ENCODE results near the gene ST8SIA1. TPM values are rescaled to one million over a fixed set of nuclear protein-coding genes. Genes with fewer than 3 reads are reported as not detected.

ST8SIA1 gene
- polyA plus RNA-seq, 1 donor from 2014 or later = 22.5 TPM

DNA sequence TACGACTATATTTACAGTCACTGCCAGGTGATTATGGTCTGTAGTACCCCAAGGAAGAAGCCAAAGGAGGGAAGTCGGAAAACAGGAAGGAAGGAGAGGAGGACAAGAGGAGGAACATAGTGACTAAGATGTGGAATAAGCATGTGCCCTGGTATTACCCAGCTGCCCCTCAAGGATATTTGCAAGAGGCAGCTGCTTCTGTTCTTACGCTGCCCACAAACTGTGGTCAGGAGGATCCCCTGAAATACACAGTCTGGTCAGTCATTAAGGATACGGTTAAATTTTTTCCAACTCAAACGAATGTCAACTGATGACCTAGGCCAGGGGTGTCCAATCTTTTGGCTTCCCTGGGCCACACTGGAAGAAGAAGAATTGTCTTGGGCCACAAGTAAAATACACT lies 162.0 kb downstream of the ST8SIA1 start:
- no peaks in the 10 kb centered on the region for H3K36me3 ChIP-seq (ENCODE audit: insufficient read depth, low read length)
- H3K9me2 ChIP-seq (ENCODE audit: insufficient read depth, low read length) = no peaks in the 10 kb centered on the region
- H3K79me2 ChIP-seq (replicated peaks; ENCODE audit: insufficient read depth, low read length) = no peaks in the 10 kb centered on the region
- no peak overlapping the region for H2AFZ ChIP-seq (ENCODE audit: low read depth, low read length)
- no peaks in the 10 kb centered on the region for H4K20me1 ChIP-seq (ENCODE audit: insufficient read depth)
- H3F3A ChIP-seq (ENCODE audit: insufficient read depth, low read length, poor library complexity, severe bottlenecking) = no peaks in the 10 kb centered on the region
- no peak overlapping the region for H3K9ac ChIP-seq (ENCODE audit: low read length)
- H3K27me3 ChIP-seq (ENCODE audit: insufficient read depth, low read depth, low read length) = no peaks in the 10 kb centered on the region
- H3K9me3 ChIP-seq (ENCODE audit: low read length) = no peaks in the 10 kb centered on the region
- TF ChIP-seq RAD21 (conservative IDR thresholded peaks at IDR 0.05) (no peak), TAF1 (IDR thresholded peaks at IDR 0.05; ENCODE audit: low read depth) (no peak), POLR2AphosphoS5 (IDR thresholded peaks at IDR 0.05) (no peak), SMC3 (conservative IDR thresholded peaks at IDR 0.05; ENCODE audit: poor library complexity) (no peak), EZH2 (IDR thresholded peaks at IDR 0.05; ENCODE audit: borderline replicate concordance, insufficient read depth, low read length, poor library complexity, severe bottlenecking) (no peak), REST (IDR thresholded peaks at IDR 0.05; ENCODE audit: borderline replicate concordance) (no peak), MXI1 (conservative IDR thresholded peaks at IDR 0.05; ENCODE audit: poor library complexity, severe bottlenecking) (no peak), EP300 (conservative IDR thresholded peaks at IDR 0.05; ENCODE audit: poor library complexity, severe bottlenecking) (no peak)
- TF ChIP-seq, protein P1, sequence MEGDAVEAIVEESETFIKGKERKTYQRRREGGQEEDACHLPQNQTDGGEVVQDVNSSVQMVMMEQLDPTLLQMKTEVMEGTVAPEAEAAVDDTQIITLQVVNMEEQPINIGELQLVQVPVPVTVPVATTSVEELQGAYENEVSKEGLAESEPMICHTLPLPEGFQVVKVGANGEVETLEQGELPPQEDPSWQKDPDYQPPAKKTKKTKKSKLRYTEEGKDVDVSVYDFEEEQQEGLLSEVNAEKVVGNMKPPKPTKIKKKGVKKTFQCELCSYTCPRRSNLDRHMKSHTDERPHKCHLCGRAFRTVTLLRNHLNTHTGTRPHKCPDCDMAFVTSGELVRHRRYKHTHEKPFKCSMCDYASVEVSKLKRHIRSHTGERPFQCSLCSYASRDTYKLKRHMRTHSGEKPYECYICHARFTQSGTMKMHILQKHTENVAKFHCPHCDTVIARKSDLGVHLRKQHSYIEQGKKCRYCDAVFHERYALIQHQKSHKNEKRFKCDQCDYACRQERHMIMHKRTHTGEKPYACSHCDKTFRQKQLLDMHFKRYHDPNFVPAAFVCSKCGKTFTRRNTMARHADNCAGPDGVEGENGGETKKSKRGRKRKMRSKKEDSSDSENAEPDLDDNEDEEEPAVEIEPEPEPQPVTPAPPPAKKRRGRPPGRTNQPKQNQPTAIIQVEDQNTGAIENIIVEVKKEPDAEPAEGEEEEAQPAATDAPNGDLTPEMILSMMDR (IDR thresholded peaks at IDR 0.05; ENCODE audit: poor library complexity, severe bottlenecking) = no peak
- no peak overlapping the region for H3K4me3 ChIP-seq (ENCODE audit: low read length)
- H3K4me2 ChIP-seq (ENCODE audit: low read length) = no peak overlapping the region
- no peak overlapping the region for H3K27ac ChIP-seq (ENCODE audit: low read length)

DNA sequence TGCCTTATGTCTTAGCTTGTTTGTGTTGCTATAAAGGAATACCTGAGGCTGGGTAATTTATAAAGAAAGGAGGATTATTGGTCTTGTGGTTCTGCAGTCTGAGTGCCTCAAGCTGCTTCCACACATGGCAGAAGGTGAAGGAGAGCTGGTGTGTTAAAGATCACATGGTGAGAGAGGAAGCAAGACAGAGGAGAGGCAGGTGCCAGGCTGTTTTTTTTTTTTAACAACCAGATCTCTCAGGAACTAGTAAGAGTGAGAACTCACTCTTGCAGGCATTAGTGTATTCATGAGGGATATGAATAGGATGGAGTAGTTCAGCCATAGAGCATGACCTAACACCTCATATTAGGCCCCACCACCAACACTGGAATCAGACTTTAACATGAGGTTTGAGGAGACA lies 165.1 kb downstream of the ST8SIA1 start:
- TF ChIP-seq EP300 (conservative IDR thresholded peaks at IDR 0.05; ENCODE audit: poor library complexity, severe bottlenecking) (no peak), REST (IDR thresholded peaks at IDR 0.05; ENCODE audit: borderline replicate concordance) (no peak), TAF1 (IDR thresholded peaks at IDR 0.05; ENCODE audit: low read depth) (no peak), RAD21 (conservative IDR thresholded peaks at IDR 0.05) (no peak), SMC3 (conservative IDR thresholded peaks at IDR 0.05; ENCODE audit: poor library complexity) (no peak), POLR2AphosphoS5 (IDR thresholded peaks at IDR 0.05) (no peak), MXI1 (conservative IDR thresholded peaks at IDR 0.05; ENCODE audit: poor library complexity, severe bottlenecking) (no peak), EZH2 (IDR thresholded peaks at IDR 0.05; ENCODE audit: borderline replicate concordance, insufficient read depth, low read length, poor library complexity, severe bottlenecking) (no peak)
- TF ChIP-seq, protein P1 (IDR thresholded peaks at IDR 0.05; ENCODE audit: poor library complexity, severe bottlenecking) = no peak
- H3K4me2 ChIP-seq (ENCODE audit: low read length) = no peak overlapping the region
- H2AFZ ChIP-seq (ENCODE audit: low read depth, low read length) = no peak overlapping the region
- H3K4me3 ChIP-seq (ENCODE audit: low read length) = no peak overlapping the region
- H3K9me2 ChIP-seq (ENCODE audit: insufficient read depth, low read length) = no peaks in the 10 kb centered on the region
- no peaks in the 10 kb centered on the region for H3K27me3 ChIP-seq (ENCODE audit: insufficient read depth, low read depth, low read length)
- H3K9ac ChIP-seq (ENCODE audit: low read length) = no peak overlapping the region
- no peak overlapping the region for H3K27ac ChIP-seq (ENCODE audit: low read length)
- no peaks in the 10 kb centered on the region for H4K20me1 ChIP-seq (ENCODE audit: insufficient read depth)
- no peaks in the 10 kb centered on the region for H3F3A ChIP-seq (ENCODE audit: insufficient read depth, low read length, poor library complexity, severe bottlenecking)
- no peaks in the 10 kb centered on the region for H3K36me3 ChIP-seq (ENCODE audit: insufficient read depth, low read length)
- no peaks in the 10 kb centered on the region for H3K79me2 ChIP-seq (replicated peaks; ENCODE audit: insufficient read depth, low read length)
- H3K9me3 ChIP-seq (ENCODE audit: low read length) = no peaks in the 10 kb centered on the region

Data from neural cell (in vitro differentiated cells).